ENCODE measurements around the gene SPA17.

Gene SPA17

DNA sequence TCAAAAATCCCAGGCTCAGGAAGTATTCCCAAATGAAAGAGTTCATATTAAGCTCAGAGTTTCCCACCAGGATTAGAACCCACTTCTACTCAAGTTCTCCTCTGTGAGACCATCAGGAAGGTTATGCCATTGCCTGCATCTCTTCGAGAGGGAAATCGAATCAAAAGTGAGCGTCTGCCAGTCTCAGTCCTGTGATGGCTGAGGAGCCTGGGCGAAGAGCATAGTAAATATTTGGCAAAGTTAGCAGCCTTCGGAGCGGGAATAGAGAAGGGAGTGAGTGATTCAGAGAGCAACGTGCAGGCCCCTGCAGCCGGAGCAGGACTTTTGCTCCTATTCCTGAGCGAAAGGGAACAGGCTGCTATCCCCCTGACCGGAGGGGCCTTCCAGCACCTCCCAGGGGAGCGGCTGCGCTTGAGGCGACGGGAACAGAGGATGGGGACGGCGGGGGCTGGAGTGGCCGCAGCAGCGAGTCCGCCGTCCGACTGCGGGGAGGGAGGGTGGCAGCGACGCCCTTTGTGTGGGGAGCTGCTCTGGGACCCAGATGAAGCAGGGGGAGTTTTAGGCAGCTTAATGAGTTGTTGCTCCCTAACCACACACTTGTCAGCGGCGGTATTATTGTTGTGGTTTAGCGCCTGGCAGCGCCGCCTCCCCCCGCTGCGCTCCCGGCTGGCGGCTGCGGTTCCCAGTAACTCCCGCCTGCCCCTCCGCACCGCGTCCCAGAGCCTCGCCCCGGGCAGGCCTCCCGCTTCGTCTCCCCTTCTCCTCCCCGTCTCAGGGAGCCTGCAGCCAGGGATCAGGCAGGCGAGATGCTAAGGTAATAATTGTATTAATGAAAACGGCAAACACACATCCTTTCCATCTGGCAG is 44.3 kb downstream of the SPA17 start:
- DNase-seq (ENCODE audit: low spot score), result no peak
- TF ChIP-seq, protein P1, sequence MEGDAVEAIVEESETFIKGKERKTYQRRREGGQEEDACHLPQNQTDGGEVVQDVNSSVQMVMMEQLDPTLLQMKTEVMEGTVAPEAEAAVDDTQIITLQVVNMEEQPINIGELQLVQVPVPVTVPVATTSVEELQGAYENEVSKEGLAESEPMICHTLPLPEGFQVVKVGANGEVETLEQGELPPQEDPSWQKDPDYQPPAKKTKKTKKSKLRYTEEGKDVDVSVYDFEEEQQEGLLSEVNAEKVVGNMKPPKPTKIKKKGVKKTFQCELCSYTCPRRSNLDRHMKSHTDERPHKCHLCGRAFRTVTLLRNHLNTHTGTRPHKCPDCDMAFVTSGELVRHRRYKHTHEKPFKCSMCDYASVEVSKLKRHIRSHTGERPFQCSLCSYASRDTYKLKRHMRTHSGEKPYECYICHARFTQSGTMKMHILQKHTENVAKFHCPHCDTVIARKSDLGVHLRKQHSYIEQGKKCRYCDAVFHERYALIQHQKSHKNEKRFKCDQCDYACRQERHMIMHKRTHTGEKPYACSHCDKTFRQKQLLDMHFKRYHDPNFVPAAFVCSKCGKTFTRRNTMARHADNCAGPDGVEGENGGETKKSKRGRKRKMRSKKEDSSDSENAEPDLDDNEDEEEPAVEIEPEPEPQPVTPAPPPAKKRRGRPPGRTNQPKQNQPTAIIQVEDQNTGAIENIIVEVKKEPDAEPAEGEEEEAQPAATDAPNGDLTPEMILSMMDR (IDR thresholded peaks at IDR 0.05), result no peak
- peak overlapping the region; percentile 71 for H3K4me3 ChIP-seq
- peak overlapping the region; percentile 65 to 81 for H3K27ac ChIP-seq

DNA sequence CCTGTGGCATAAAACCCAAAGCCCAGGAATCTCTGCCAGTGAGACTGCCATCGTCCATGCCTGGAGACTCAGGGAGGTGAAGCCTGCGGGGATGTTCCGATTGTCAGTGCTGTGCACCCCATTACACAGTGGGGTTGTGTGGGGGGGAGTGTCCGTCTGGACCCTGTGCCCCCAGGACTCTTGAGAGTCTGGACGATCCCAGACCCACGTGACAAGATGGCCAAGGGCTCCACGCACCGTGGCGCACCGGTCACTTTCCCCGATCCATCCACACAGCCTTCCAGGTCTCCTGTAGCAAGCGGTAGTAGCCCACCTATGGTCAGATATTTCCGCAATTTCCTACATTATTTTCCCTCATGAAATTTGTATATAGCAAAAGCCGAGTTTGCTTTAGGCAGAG is 45.1 kb downstream of the SPA17 start:
- DNase-seq (ENCODE audit: low spot score), result no peak
- peak overlapping the region in 1 of 2 donors; percentile 81 for H3K27ac ChIP-seq
- peak overlapping the region; percentile 71 for H3K4me3 ChIP-seq
- TF ChIP-seq, protein P1 (IDR thresholded peaks at IDR 0.05), result no peak

DNA sequence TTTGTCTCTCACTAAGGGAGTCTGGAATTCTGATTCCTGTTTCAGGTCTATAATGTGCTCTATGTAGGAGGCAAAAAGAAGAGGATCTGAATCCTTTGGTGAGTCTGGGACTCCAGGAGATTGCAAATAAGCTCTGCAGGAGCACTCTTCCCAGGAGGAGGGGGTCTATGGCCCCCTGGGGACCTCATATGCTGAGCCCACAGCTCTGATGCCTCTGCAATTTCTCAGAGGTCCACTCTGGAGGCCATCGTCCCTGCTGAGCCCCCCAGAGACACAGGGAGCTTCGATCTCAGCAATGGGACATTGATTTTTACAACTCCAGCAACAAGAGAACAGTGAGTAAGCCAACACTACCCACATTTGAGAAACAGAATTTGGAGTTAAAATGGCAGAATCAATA is 45.8 kb downstream of the SPA17 start:
- no peak overlapping the region for H3K4me3 ChIP-seq
- no peak overlapping the region for H3K27ac ChIP-seq
- TF ChIP-seq, protein P1 (IDR thresholded peaks at IDR 0.05), result no peak
- DNase-seq (ENCODE audit: low spot score), result no peak

DNA sequence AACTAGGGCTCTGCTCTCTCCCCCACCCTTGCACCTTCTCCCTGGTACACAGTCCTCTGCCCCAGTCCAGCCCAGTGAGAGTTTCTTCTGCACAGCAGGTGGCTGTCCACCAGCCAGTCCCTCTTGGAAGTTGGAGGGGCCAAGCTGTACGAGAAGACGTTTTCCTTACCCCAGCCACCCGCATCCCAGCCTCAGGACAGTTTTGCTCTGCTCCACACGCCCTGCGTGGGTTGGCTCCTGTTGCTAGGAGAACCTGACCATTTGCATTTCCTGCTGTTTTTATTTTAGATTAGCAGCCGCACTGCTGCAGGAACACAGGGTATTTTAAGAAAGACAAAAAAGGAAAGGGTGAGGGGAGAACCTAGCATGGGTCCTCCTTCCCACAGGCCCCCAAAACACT is 48.5 kb downstream of the SPA17 start:
- H3K27ac ChIP-seq, result no peak overlapping the region

DNA sequence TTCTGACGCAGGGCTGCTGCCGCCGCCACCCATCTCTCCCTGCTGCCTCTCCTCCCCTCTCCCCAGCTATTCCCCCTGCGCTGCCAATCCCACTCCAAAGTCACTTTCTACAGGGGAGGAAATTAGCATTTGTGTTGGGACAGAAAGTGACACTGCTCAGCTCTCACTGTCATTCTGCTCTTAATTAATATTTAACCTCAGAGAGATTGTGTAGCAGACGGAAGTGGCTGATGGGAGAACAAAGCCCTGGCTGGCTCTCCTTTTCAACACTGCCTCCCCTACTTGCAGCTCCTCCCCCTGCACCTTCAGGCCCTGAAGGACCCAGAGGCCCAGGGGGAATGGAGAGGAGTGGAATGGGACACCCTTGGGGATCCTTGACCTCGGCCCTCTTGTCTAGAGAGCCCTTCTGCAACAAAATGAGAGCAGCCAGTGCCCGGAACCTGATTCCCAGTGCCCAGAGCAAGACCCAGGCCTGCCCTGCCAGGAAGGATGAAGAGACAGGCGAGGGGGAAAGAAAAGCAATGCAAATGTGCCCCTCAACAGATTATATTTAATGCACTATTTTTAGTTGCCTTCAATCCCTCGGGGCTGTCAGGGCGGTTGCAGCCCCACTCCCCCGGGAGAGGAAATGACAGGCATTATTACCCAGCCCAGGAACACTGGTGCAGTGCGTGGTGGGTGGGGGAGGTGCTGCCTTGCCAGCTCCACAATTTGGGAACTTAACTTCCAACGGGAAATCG is 51.4 kb downstream of the SPA17 start:
- DNase-seq (ENCODE audit: low spot score), result no peak
- TF ChIP-seq, protein P1 (IDR thresholded peaks at IDR 0.05), result no peak
- peak overlapping the region; percentile 12 for H3K4me3 ChIP-seq
- H3K27ac ChIP-seq, result peak overlapping the region; percentile 38 to 69

More for the DNA sequence above, 48.5 kb downstream of the SPA17 start:
- DNase-seq (ENCODE audit: low spot score), result no peak
- H3K4me3 ChIP-seq, result no peak overlapping the region
- TF ChIP-seq, protein P1 (IDR thresholded peaks at IDR 0.05), result no peak

DNA sequence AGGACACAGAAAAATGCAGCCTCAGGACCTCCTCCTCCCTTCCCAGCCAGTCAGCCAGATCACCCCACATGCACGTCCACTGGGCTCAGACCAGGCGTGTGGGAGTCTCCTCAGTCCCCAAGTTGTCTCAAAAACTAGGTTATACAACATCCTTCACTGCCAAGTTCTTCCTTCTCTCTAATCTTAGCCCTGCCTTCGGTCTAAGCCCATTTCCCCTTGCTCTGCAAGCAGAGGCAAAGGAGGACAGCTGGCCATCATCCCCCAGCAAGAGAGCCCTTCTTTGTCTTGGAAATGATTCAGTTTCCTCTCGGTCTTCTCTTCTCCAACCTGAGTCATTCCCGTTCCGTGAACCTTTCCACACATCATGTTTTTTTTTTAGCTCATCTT is 52.0 kb downstream of the SPA17 start:
- Histone ChIP-seq H3K4me3 (peak overlapping the region; percentile 12), H3K27ac (peak overlapping the region; percentile 38 to 69)
- TF ChIP-seq, protein P1 (IDR thresholded peaks at IDR 0.05), result no peak
- DNase-seq (ENCODE audit: low spot score), result no peak

All from coronary artery (tissue), 2 donors.